GM12878 (cell line): ENCODE measurements around the gene GLIPR1L1.

Source experiments
- MXI1 ChIP-seq: fragments of 150-350 bp; IDR thresholded peaks from 2 replicates; pipeline ENCODE4 v1.6.1; 2011; ENCODE audit warnings: low read depth, mild to moderate bottlenecking, inconsistent platforms, low read length, improper control_type of control experiment
- POLR2AphosphoS5 ChIP-seq: IDR thresholded peaks from 2 replicates; pipeline ENCODE4 v1.6.1; 2011; ENCODE audit warnings: mild to moderate bottlenecking, low read length, inconsistent platforms
- TF ChIP-seq, protein P1 (sequence below), 3 experiments: IDR thresholded peaks in 2 of 3; conservative IDR thresholded peaks in 1 of 3; 2 replicates each; pipeline ENCODE4 v1.5.1; 2011; ENCODE audit warnings: low read depth in 3 of 3, low read length in 3 of 3, mild to moderate bottlenecking in 3 of 3, control low read depth in 2 of 3, moderate library complexity in 2 of 3, inconsistent platforms in 1 of 3, mixed read lengths in 1 of 3; ENCODE audit not compliant: control insufficient read depth in 2 of 3, insufficient read depth in 1 of 3; ENCODE audit errors: extremely low read depth in 1 of 3

DNA sequence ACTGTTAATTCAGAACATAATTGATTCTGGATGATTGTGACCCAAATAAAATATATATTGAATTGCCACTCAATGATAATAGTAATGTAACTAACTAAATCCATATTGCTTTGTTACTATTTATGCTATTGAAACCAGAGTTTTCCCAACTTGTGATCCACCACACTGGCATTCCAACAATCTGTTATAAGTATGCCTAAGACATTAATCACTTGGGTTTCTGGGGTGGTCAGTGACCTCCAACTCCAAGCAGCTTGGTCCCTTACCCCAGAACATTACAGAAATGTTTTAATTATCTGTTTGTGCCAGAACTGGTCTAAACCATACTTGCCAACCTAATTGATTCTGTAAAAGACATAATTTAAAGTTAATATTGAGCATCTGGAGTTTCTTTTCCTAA, 19.0 kb upstream of the GLIPR1L1 start:
- TF ChIP-seq, protein P1, sequence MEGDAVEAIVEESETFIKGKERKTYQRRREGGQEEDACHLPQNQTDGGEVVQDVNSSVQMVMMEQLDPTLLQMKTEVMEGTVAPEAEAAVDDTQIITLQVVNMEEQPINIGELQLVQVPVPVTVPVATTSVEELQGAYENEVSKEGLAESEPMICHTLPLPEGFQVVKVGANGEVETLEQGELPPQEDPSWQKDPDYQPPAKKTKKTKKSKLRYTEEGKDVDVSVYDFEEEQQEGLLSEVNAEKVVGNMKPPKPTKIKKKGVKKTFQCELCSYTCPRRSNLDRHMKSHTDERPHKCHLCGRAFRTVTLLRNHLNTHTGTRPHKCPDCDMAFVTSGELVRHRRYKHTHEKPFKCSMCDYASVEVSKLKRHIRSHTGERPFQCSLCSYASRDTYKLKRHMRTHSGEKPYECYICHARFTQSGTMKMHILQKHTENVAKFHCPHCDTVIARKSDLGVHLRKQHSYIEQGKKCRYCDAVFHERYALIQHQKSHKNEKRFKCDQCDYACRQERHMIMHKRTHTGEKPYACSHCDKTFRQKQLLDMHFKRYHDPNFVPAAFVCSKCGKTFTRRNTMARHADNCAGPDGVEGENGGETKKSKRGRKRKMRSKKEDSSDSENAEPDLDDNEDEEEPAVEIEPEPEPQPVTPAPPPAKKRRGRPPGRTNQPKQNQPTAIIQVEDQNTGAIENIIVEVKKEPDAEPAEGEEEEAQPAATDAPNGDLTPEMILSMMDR (IDR thresholded peaks at IDR 0.05 in 2 of 3, conservative IDR thresholded peaks at IDR 0.05 in 1 of 3; ENCODE audit: control insufficient read depth in 2 of 3, extremely low read depth in 1 of 3, insufficient read depth in 1 of 3, low read depth in 3 of 3, low read length in 3 of 3) = no peak
- no peak for TF ChIP-seq MXI1
- TF ChIP-seq POLR2AphosphoS5 = no peak
